DOHH2 (cell line): ENCODE results near the gene PPFIBP1.

Experiments used
- CTCF ChIP-seq: fragments of 200-600 bp; sonication (generic); IDR thresholded peaks from one replicate; pipeline ENCODE4 v1.5.1; 2014; ENCODE audit warnings: antibody characterized with exemption, mild to moderate bottlenecking, low read depth, low read length; ENCODE audit not compliant: poor library complexity, severe bottlenecking
- EZH2phosphoT487 ChIP-seq: fragments of 200-600 bp; sonication (generic); IDR thresholded peaks from 2 replicates; pipeline ENCODE4 v1.6.1; 2017; ENCODE audit warnings: borderline replicate concordance, mild to moderate bottlenecking, antibody characterized with exemption, low read length, moderate library complexity, mixed read lengths

GRCh38 chr12:27627123-27627852, 103.3 kb downstream of the PPFIBP1 start:
- TF ChIP-seq CTCF (no peak), EZH2phosphoT487 (no peak)
